LHCN-M2 (cell line): ENCODE measurements around the gene CCDC60. TPM values are rescaled to one million over a fixed set of nuclear protein-coding genes. Genes with fewer than 3 reads are reported as not detected.
A peak's percentile ranks its signal among the peaks of the same experiment; 100 is the strongest.

Experiments used
- DNase-seq: peaks from one replicate; pipeline ENCODE4 v3.0.0-alpha.2; 2012; ENCODE audit warnings: low read depth
- total RNA-seq: library from RNA; depleted of rRNA; stranded (reverse); fragments of >200 nt; gene quantifications from 2 replicates; pipeline ENCODE4 v1.2.3, GENCODE V29; 2014

Gene CCDC60
- total RNA-seq, 1 experiment from 2014 or later, result not detected

GRCh38 chr12:119384340-119384739 lies 49.8 kb downstream of the CCDC60 start:
- no peak for DNase-seq

- DNase-seq, result no peak
Observed at GRCh38 chr12:119385659-119386058, 51.1 kb downstream of the CCDC60 start.

GRCh38 chr12:119389687-119390086 lies 55.2 kb downstream of the CCDC60 start:
- DNase-seq, result no peak

- no peak for DNase-seq
Observed at GRCh38 chr12:119391673-119392072, 57.1 kb downstream of the CCDC60 start.

- DNase-seq, result no peak
Observed at GRCh38 chr12:119393677-119394076, 59.1 kb downstream of the CCDC60 start.

- DNase-seq, result no peak
Observed at GRCh38 chr12:119397540-119397939, 63.0 kb downstream of the CCDC60 start.

- DNase-seq, result no peak
Observed at GRCh38 chr12:119398190-119398589, 63.7 kb downstream of the CCDC60 start.

GRCh38 chr12:119399301-119399700 lies 64.8 kb downstream of the CCDC60 start:
- DNase-seq, result no peak

- no peak for DNase-seq
Observed at GRCh38 chr12:119406308-119406707, 71.8 kb downstream of the CCDC60 start.

- no peak for DNase-seq
Observed at GRCh38 chr12:119406811-119407210, 72.3 kb downstream of the CCDC60 start.

- DNase-seq, result no peak
Observed at GRCh38 chr12:119409043-119409442, 74.5 kb downstream of the CCDC60 start.

- no peak for DNase-seq
Observed at GRCh38 chr12:119410396-119410795, 75.9 kb downstream of the CCDC60 start.

GRCh38 chr12:119412306-119412705 lies 77.8 kb downstream of the CCDC60 start:
- DNase-seq, result no peak

GRCh38 chr12:119412811-119413794 lies 78.6 kb downstream of the CCDC60 start:
- peak; percentile 43 for DNase-seq

- DNase-seq, result no peak
Observed at GRCh38 chr12:119415714-119416113, 81.2 kb downstream of the CCDC60 start.

GRCh38 chr12:119417440-119417839 lies 82.9 kb downstream of the CCDC60 start:
- DNase-seq, result no peak

GRCh38 chr12:119419381-119419780 lies 84.9 kb downstream of the CCDC60 start:
- no peak for DNase-seq

- DNase-seq, result no peak
Observed at GRCh38 chr12:119423285-119423684, 88.8 kb downstream of the CCDC60 start.

GRCh38 chr12:119425623-119426022 lies 91.1 kb downstream of the CCDC60 start:
- no peak for DNase-seq

- DNase-seq, result no peak
Observed at GRCh38 chr12:119431151-119431550, 96.6 kb downstream of the CCDC60 start.

GRCh38 chr12:119432949-119433348 lies 98.4 kb downstream of the CCDC60 start:
- DNase-seq, result no peak

GRCh38 chr12:119440803-119441360 lies 106.4 kb downstream of the CCDC60 start:
- peak; percentile 44 for DNase-seq
